CMK (cell line): ENCODE data around the gene MS4A13.
"Not testable (repeated sequence)": the region's sequence is repeated elsewhere in the genome, so short reads cannot be mapped to it uniquely, and the experiment has no call there.

Experiments used
- DNase-seq: peaks from one replicate; pipeline ENCODE4 v3.0.0-alpha.2; 2010; ENCODE audit warnings: low read depth

The MS4A13 gene, protein sequence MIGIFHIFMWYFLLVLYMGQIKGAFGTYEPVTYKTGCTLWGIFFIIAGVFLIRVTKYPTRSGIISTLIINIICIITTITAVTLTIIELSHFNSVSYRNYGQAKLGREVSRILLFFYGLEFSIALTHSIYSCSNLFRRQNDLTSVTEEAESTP

DNA sequence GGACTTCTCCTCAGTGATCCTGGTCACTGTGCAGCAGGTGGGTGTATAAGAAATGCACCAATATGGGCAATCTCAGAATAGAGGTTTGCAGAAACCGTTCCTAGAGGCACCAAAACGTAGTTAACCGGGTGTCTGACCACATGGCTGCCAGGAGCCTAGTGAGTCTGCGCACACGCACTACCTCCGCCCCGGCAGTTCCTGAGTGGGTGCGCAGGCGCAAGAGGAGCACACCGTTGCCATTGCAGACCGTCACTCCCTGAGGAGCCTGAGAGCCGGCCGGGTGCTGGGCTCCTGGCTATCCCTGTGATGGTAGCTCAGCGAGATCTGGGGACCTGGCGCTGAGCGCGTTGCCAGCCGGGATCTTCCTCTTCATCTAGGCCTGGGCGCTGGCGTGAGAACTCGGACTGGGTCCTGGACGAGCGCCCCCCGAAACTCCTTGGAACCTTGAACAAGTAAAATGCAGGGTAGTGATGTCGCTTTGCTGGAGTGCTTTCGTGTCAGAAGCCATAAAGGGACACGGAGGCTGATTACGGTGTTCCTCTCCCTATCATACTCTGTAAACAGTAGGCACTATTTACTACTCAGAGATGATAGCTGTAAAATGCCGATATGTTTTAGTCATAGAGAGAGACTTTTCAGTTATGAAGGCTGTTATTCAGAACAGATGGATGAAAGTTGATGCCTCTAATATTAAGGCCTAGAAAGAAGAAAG is at the start of gene MS4A13:
MS4A13 (plus strand) TSS at position 249 of the 712 bp plus-strand sequence. CDS start 2,692 bp downstream, outside the sequence.
- no peak for DNase-seq

DNA sequence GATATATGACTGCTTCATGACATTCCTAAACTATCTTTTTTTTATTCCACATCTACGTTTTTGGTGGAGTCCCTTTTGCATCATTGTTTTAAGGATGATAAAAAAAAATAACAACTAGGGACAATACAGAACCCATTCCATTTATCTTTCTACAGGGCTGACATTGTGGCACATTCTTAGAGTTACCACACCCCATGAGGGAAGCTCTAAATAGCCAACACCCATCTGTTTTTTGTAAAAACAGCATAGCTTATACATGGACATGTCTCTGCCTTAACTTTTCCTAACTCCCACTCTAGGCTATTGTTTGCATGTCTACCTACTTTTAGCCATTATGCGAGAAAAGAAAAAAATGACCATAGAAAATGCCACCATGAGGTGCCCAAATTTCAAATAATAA is 46.4 kb upstream of the MS4A13 start:
- no peak for DNase-seq

DNA sequence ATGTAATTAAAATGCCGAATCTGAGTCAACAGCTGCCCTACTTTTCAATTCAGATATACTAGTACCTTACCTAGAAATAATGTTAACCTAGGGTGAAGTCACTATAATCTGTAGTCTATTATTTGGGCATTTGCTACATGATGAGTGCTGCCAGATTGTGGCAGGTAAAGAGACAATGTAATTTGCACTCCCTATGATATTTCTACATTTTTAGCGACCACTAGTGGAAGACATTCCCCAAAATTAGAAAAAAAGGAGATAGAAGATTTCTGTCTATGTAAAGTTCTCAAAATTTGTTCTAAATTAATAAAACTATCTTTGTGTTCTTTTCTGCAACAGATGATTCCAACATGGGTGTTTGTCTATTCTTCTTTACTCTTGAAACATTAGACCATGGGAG is 45.5 kb upstream of the MS4A13 start:
- DNase-seq = no peak

DNA sequence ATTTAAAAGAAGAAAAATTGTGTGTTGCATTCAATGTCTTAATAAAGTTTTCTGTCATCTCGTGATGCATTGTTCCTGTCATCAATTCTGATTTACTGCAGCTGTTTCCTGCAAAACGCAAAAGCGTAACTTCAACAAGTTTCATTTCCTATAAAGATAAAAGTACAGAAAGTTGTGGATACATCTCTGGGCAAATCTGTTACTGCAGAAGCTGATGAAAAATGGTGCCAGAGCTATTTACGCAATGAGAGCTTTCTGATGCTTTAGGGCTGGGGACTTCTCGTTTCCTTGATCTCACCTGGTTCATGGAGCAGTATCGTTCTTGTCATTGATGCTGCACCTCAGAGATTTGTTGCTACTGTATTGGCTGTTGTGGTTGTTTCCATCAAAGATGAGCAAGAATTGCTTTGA is 38.2 kb upstream of the MS4A13 start:
- no peak for DNase-seq

DNA sequence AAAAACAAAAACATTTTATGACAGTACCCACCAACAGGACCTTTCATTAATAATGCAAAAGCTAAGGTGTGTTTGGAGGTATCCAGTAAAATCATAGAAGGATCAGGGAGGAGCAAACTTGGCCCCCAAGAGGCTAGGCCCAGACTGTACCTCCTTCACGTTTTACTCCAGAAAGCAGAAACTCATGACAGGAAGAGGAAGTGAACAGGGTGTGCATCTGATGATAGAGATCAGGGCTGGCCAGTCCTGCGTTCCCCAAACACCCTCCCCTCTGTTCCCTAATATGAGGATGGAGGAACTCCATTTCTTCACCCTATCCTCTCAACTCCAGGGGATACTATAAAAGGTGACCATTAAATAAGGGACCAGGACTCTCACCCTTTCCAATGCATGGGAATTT is 32.8 kb upstream of the MS4A13 start:
- peak; percentile 5 for DNase-seq

DNA sequence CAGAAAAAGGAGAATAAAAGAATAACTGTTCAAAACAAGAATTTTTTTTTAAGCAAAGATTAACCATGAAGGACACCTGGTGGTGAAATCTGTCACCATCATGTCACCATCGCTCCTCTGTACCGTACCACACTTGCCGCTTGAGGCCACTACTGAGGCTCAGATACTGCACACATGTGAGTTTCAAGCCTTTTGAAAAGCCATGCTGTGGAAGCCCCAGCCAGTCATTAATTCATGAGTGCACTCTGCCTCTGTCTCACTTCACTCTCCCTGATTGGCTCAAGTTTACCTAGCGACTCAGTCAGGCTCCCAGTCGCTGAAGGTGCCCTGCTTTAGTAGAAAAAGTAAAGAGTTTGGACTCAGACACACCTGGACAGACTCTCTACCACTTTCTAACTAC is 29.2 kb upstream of the MS4A13 start:
- no peak for DNase-seq

DNA sequence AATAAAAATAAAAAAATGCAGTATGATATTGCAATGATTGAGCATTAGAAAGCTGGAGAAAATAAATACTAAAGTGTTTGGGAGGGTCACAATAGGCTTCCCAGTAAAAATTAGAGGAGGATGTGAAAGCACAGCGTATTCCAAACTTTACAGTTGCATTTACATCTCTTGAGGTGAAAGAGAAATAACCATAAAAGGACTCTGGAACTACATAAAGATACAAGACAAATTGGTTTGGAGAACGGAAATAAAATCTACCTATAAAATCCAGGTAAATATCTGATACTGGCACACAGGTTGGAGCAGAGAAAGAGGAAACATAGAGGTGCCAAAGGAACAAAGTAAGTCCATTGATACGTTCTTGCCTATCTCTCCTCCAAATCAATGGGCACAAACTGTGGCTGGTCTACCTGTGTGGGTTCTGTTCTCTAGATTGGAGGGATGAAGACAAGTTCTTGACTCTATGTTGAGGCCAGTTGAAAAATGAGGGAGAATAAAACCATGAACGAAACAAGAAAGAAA is 22.6 kb upstream of the MS4A13 start, which contains the start of gene MS4A12:
MS4A12 (plus strand) TSS at position 291 of the 522 bp plus-strand sequence. CDS start 4,541 bp downstream, outside the sequence.
- no peak for DNase-seq

DNA sequence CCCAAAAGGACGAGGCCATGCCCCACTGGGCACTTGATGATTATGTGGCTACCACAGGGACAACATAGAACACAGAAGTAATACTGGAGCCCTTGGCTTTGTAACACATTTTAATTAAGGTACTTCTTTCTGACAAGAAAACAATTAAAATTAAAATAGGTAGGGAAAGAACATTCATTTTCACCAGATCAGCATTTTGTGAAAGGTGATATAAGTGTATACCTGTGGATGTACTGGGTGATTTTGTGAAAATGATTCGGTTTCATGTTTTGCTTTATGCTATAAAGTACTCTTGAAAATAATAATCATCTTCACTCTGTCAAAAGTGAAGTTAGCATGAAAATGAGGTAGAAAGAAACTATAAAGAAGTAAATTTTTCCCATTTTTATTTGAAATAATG is 21.7 kb upstream of the MS4A13 start:
- DNase-seq = no peak

DNA sequence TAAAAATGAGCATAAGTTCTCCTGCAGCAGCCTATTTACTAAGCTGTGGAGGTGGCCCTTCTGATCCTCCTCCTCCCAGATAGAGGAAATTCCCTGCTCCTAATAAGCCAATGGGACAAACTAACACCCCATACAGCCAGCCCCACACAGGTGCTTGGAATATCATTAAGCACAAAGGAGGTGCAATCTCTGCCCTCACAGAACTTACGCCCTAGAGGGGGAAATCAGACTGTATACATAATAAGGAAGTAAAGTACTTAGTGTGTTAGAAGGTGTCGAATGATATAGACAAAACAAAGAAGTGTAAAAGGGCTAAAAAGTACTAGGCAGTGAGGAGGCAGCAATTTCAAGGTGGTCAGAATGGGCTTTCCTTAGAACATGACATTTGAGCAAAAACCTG is 16.8 kb upstream of the MS4A13 start:
- no peak for DNase-seq

DNA sequence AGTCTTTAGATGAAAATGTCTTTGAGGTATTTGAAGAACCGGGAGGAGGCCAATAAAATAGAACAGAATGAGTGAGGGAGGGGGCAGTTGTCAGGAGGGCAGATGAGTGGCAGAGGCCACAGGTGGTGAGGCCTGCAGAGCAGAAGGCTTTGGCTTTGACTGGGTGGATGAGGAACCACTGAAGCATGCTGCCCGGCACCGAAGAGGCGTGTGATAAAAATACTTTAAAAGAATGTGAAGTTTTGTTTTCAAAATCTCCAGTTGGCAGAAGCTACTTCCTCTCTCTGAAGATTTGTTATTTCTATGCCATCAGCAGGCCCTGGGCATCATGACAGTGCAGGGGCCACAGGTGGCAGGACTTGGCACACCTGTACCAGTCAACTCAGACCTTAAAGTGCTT is 16.3 kb upstream of the MS4A13 start:
- no peak for DNase-seq

DNA sequence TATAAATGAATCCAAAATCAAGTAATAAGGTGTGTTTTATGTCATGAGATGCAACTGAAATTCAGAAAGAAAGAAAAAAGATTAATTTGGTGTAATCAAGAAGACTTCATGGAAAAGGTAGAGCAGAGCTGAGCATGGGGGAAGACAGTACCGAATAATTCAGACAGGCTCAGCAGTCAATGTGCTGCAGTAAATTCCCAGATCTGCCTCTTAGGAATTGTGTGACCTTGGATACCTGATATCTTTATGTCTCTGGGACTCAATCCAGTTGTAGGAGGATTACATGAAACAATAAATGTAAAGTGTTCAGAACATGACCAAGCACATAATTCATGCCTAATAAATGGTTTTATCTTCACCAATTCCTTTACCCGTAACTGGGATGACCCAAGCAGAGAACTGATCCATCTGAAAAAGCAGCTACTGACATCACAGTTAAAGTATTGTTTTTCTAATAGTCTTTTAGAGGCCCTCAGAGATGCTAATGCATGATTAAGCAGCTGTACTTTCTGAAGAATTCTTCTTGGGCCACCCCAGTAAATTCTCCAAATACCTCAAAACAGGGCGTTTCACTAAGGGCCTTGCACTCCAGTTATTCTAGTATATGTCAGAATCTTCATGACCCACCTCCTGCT is 14.8 kb upstream of the MS4A13 start:
- DNase-seq = no peak

DNA sequence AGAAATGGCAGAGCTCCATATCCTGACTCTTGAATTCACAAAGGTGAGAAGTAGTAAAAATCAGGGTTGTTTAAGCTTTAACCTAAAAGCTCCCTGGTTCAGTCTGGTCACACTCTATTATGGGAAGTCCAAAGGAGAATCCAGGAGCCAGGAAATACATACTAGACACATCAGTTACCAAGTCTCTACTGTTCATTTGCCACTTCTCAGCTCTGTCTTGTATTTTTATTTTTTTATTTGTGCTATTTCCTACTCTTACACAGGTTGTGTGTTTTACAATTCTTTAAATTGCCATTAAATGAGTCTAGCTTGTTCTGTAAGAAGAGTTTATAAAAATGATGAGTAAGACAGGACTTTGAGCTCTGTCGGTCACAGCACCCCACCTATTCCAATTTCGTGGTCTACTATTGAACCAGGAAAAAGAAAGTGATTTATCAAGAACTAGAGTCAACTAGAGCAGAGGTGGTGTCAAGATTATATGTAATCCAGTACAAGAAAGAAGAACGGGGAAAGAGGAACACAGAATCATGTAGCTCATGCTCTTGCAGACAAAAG is 12.9 kb upstream of the MS4A13 start:
- no peak for DNase-seq

DNA sequence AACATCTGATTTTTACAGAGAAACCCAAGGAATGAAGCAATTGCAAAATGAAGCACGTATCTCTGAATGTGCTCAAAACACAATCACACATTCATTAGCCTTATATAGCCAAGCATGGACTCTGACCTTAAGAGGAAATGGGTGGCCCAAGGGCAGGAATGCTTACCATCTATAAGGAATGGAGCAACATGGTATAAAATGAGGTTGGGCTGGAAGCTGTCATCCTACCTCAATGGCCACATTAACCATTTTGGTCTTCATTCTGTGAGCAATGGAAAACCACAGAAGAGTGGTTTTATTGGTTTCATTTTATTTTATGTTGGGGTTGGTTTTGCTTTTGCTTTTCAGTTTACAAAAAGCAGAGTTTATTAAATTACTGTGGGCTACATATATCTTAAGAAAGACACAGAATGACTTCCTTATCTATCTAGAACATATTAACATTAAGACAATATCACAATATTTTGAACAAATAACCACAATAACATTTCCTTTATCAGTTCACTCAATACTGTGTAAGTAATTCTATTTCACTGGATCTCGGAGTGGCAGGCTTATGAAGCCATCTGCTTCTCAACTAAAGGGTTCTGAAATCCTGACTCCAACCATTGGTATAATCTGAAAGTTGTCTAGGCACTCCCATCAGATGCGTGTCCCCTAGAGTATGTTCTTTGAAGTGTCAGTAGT is 10.8 kb upstream of the MS4A13 start:
- no peak for DNase-seq

DNA sequence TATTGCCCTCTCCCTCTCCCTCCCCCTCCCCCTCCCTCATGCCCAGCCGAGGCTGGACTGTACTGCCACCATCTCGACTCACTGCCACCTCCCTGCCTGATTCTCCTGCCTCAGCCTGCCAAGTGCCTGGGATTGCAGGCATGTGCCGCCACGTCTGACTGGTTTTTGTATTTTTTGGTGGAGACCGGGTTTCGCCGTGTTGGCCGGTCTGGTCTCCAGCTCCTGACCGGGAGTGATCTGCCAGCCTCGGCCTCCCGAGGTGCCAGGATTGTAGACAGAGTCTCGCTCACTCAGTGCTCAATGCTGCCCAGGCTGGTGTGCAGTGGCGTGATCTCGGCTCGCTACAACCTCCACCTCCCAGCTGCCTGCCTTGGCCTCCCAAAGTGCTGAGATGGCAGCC is 5.6 kb upstream of the MS4A13 start:
- DNase-seq = not testable (repeated sequence)

DNA sequence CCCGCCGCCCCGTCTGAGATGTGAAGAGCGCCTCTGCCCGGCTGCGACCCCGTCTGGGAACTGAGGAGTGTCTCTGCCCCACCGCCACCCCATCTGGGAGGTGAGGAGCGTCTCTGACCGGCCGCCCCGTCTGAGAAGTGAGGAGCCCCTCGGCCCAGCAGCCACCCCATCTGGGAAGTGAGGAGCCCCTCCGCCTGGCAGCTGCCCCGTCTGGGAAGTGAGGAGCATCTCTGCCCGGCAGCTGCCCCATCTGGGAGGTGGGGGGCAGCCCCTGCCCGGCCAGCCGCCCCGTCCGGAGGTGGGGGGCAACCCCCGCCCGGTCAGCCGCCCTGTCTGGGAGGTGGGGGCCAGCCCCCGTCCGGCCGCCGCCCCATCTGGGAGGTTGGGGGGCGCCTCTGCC is 5.0 kb upstream of the MS4A13 start:
- DNase-seq = not testable (repeated sequence)

DNA sequence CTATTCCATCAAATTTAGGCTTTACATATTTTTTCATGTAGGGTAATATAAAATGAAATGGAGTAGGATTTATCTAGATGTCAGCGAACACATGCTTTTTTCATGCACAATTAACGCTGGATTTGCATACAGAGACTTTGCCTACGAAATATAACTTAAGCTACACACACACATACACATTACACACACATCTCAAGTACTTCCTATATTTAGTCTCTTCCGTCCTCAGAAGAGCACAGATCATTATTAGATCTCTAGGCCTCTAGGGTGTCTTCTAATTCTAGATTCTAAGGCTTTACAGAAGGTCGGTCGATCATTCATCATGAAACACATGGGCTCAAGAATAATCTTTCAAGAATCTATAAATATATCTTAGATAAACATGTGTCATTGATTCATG is 3.8 kb upstream of the MS4A13 start:
- no peak for DNase-seq

DNA sequence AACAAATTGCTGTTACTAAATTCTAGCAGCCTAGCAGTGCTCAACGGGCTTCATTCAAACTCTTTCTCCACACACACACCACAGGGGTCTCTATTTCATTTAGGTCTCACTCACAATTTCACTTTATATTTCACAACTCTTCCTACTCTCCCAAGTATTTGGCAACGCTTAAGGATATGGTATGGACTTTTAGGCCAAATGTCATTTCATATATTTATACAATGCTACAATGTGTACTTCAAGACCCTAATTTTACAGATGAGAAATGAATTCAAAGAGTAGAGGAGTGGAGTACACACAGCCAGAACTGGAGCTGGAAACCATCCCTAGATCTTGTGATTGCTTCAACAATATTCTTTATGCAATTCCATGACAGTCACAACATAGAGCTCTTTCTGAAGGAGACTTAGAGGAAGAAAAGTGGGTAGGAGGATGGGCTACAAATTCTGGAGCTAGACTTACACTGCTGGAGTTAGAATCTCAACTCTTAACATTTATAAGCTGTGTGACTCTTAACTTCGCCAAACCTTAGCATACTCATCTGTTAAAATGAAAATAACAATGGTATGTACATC is 2.5 kb upstream of the MS4A13 start:
- no peak for DNase-seq

DNA sequence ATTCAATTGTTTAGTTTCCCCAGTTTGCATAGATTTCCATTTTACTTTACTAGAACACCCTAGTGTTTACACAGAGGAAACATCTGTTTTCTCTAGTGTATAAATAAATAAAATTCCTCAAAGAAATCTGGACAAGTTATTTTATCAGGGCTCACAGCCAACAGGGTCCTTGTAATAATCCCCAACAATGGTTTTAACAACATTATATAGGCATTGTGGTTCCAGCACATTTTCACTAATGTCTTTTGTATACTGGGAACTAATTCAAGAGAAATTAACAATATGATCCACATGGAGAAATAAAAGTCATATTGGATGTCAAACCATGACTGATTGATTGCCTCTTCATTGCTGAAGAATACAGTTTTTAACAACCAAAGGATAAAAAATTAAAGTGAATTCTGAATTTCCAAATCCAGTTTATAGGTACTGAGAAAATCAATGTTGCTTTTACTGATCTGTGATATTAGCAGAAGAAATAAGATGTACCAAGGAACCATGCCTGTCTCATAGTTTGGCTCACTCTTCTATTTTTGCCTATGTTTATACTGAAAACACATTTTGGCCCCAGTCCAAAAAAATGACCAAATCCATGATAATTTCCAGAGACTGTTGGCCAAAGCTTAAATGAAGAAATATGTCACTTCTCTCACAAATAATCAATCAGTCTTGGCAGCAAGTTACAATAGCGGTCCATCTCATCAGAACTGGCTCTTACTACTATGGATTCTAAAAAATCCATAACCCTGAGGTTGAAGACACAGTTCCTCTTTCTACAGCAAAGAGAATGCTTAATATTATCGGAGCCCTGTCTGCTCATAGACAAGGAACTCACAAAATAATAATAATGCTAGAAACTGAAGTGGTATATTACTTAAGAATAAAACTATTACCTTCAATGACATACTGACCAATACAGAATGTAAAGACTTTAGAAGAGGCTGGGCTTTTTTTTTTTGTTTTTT is 1.4 kb upstream of the MS4A13 start:
- DNase-seq = no peak

DNA sequence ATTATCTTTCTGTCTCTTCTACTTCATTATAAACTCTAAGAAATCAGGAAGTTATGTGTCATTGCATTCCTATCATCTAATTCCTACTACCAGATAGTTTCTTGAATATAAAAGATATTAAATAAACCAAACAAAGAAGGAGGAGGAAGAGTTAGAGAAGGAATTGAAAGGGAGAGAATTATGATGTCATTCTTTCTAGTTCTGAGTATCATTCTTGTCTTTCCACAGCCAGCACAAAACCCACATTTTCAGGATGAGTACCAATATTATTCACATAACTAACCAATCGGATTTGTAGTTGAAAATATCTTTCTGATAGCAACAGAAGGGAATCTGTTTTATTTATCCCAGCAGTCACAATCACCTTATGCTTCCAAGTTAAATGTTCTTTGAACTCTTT is 13.3 kb downstream of the MS4A13 start:
- no peak for DNase-seq

DNA sequence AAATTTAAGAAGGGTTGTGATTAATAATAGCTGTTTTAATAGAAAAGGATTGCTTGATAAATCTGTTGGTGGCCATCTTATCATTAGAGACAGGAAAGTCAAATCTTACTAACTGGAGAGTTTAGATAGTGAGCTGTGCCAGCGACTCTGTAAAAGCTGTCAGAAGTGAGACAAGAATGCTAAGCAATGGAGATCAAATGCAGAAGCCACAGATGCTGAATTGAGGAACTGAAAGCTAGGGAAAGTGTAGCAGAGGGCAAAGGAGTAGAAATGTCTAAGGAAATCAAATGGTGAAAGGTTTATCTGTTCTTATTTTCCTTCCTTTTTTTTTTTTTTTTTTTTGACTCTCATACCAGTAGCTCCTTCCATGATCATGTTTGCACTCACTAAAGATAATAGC is 13.7 kb downstream of the MS4A13 start:
- DNase-seq = no peak
